ENCODE results near the gene TICAM1.
A peak's percentile ranks its signal among the peaks of the same experiment; 100 is the strongest.
"Not testable (repeated sequence)": the region's sequence is repeated elsewhere in the genome, so short reads cannot be mapped to it uniquely, and the experiment has no call there.

TICAM1 gene

GRCh38 chr19:4844348-4845179, 13.1 kb upstream of the TICAM1 start:
- DNase-seq, result no peak

GRCh38 chr19:4843647-4843965, 12.1 kb upstream of the TICAM1 start:
- no peak for DNase-seq

GRCh38 chr19:4839192-4839591, 7.7 kb upstream of the TICAM1 start:
- DNase-seq, result no peak

- DNase-seq, result no peak
Measured at GRCh38 chr19:4832776-4833175, 1.3 kb upstream of the TICAM1 start.

GRCh38 chr19:4831979-4832340, 448 bp upstream of the TICAM1 start:
- DNase-seq, result not testable (repeated sequence)

- DNase-seq, result no peak
Measured at GRCh38 chr19:4830768-4831265, 695 bp downstream of the TICAM1 start.

- DNase-seq, result no peak
Measured at GRCh38 chr19:4830332-4830731, 1.2 kb downstream of the TICAM1 start.

- no peak for DNase-seq
Measured at GRCh38 chr19:4829001-4829712, 2.4 kb downstream of the TICAM1 start.

GRCh38 chr19:4823577-4823976, 7.9 kb downstream of the TICAM1 start:
- DNase-seq, result no peak

GRCh38 chr19:4822354-4822753, 9.2 kb downstream of the TICAM1 start:
- not testable (repeated sequence) for DNase-seq

- no peak for DNase-seq
Measured at GRCh38 chr19:4821265-4821664, 10.2 kb downstream of the TICAM1 start.

- DNase-seq, result no peak
Measured at GRCh38 chr19:4817467-4818277, 13.8 kb downstream of the TICAM1 start.

GRCh38 chr19:4816950-4817278, 14.6 kb downstream of the TICAM1 start:
- no peak for DNase-seq

GRCh38 chr19:4816202-4816949, 15.1 kb downstream of the TICAM1 start:
- DNase-seq, result no peak

- peak; percentile 66 for DNase-seq
Measured at GRCh38 chr19:4815426-4816201, 15.9 kb downstream of the TICAM1 start.

GRCh38 chr19:4814625-4815425, 16.7 kb downstream of the TICAM1 start:
- DNase-seq, result no peak

- DNase-seq, result peak; percentile 83
Measured at GRCh38 chr19:4811328-4812131, 20.0 kb downstream of the TICAM1 start.

GRCh38 chr19:4807188-4807587, 24.3 kb downstream of the TICAM1 start:
- no peak for DNase-seq

GRCh38 chr19:4806384-4806783, 25.1 kb downstream of the TICAM1 start:
- no peak for DNase-seq

GRCh38 chr19:4805140-4805539, 26.4 kb downstream of the TICAM1 start:
- not testable (repeated sequence) for DNase-seq

Measured in stimulated activated naive CD4-positive, alpha-beta T cell treated with Interleukin-2 at 50 U/mL for 16 hours (primary cell).